Stimulated activated CD4-positive, alpha-beta T cell treated with anti-CD3 and anti-CD28 coated beads, Interleukin-2, amount 100 ng/mL, for 24 hours (primary cell): ENCODE data around the gene IFNG.

Source experiments
- DNase-seq, 2 donors: peaks; one replicate each; pipeline ENCODE4 v3.0.0-alpha.2; 2020

The IFNG gene

GRCh38 chr12:68166317-68166831, 6.8 kb upstream of the IFNG start:
- no peak for DNase-seq

GRCh38 chr12:68163560-68164081, 4.1 kb upstream of the IFNG start:
- DNase-seq: peak in 1 of 2 donors; percentile 26

GRCh38 chr12:68162374-68162773, 2.8 kb upstream of the IFNG start:
- DNase-seq: no peak

GRCh38 chr12:68158432-68158831, 1.1 kb downstream of the IFNG start:
- no peak for DNase-seq

- DNase-seq: peak in 1 of 2 donors; percentile 41
Measured at GRCh38 chr12:68157380-68157779, 2.2 kb downstream of the IFNG start.

GRCh38 chr12:68156636-68157035, 2.9 kb downstream of the IFNG start:
- DNase-seq: no peak

- DNase-seq: no peak
Measured at GRCh38 chr12:68154779-68155178, 4.8 kb downstream of the IFNG start.

DNA sequence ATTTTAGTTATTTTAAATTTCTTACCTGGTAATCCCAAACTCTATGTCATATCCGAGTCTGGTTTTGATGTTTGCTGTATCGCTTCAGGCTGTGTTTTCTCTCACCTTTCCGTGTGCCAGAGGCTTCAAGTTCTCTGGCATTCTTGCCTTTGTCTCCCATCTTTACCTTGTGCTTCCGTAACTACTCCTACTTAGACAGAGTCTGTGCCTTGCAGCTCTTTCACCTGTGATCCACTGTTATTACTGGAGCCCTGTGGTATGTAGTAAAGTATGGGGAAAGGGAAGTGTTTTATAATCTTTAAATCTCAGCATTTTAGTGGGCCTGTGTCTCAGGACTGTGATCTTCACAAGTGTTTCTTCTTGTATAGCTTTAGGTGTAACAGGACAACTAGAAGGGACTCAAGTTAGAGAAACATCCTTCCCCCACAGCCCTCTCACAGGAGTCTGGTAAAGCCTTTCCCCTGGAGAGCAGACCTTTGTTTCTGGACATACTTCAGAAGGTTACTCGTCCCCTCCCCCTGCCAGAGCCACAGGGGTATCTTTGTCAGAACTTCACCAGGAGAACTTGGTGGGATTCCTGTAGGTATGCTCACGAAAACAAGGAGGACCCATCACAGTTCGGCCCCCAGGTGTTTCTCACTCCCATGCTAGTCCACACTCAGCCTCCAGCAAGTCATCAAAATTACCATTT, 11.1 kb downstream of the IFNG start:
- no peak for DNase-seq

DNA sequence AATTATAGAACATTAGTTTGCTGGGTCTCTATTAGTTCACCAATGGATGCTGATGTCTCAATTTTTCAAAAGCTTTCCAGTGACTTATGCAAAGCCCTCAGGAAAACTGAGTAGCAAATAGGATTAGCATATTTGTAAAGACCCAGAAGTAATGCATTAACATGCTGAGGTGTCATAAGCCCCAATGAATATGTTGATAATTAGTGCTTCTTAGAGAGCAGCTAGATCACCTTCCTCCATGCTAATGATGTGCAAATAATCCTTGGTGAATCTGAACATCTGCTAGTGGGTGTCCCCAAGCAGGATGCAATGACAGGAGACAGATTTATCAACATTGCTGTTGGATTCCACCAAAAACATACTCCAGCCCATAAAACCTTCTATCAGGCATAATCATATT, 19.0 kb downstream of the IFNG start:
- DNase-seq: no peak

DNA sequence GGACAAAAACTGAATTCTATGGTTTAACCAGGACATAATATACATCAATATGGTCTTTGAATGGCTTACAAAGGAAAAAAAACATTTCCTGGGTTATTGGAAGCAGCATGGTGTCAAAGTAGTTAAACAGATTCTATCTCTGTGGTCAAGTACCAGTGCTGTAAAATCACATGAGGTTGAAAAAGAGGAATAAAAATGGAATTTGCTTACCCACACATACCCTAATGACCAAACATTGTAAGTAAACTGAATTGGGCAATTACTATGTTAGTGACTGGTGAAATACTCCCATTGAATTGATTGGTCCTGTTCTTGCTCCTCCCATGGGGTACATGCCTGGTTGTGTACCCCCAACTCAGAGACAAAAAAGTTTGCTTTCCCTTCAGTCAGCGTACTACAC, 19.6 kb downstream of the IFNG start:
- DNase-seq: no peak

GRCh38 chr12:68139001-68139400, 20.5 kb downstream of the IFNG start:
- DNase-seq: no peak

DNA sequence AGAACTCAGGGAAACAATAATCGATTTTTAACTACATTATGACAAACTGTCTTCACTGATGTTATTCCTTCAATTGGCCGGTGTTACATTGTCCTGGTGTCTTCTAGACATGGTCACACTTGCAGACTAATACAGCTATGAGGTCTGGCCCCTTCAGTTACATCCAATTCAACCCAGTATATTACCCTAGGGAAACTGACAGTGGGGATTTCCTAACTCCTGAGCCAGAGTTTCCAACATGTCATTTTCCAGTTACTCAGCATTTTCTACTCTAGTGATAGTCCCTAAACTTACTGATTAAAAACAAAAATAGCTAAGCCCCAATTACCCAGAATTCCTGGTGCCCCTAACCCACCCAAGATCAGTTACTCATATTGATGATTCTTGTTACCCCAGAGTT, 21.1 kb downstream of the IFNG start:
- DNase-seq: no peak

GRCh38 chr12:68137335-68137830, 22.2 kb downstream of the IFNG start:
- no peak for DNase-seq

- no peak for DNase-seq
Measured at GRCh38 chr12:68135520-68135919, 24.0 kb downstream of the IFNG start.

DNA sequence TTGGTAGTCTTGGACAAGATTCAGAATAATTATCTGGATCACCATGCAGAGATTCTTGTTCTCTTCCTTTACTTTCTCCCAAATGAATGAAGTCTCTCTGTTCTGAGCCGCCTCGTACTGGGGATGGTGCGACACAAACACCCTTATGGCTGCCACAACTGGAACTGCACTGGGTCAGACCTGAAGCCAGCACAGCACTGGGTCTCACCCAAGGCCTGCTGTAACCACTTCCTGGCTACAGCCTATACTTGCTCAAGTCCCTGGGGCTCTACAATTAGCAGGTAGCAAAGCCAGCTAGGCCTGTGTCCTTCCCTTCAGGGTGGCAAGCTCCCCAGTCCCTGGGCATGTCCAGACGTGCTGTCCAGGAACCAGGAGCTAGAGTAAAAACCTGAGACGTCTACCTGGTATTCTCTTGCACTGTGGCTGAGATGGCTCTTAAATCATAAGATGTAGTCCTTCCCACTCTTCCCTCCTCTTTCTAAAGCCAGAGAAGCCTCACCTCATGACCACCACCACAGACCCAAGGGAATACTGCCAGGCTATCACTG, 27.6 kb downstream of the IFNG start:
- no peak for DNase-seq

GRCh38 chr12:68129979-68130378, 29.6 kb downstream of the IFNG start:
- DNase-seq: no peak

GRCh38 chr12:68122236-68122920, 37.2 kb downstream of the IFNG start:
- DNase-seq: no peak

DNA sequence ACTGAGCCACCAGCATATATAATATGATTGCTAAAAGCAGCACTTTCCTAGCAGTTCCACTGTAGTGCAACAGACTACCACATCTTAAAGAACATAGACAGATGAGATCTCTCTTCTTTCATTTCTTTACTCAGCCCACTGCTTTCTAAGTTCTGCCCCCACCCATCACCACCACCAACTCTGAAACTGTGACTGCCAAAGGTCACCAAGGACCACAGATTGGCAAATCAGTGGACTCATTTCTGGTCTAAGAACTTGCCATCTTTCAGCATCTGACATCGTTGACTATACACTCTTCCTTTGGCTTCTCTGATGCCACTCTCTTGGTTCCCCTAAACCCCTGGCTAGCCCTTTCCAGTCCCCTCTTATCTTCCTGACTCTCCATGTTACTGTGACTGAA, 38.4 kb downstream of the IFNG start:
- DNase-seq: peak; percentile 30 to 37

DNA sequence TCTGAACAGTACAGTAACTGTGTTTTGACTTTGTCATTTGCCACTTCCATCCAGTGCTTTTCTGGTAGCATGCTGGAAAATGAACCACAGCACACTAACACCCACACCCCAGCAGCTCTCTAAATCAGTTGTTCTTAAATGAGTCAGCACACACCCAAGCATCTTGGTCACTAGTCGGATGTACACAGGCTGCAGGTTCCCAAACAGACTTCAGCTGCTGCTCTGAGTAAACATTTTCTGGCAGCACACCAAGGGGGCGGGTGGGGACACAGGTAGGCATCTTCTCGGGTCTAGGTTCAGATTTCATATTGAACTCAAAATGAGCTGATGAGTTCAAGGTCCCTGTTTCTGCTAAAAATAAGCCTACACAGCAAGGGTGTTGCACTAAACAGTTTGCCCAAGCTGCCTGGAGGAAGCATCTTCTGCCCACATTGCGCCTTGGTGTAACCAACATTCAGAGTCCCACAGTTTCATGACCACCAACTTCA, 39.8 kb downstream of the IFNG start:
- peak; percentile 64 to 74 for DNase-seq

DNA sequence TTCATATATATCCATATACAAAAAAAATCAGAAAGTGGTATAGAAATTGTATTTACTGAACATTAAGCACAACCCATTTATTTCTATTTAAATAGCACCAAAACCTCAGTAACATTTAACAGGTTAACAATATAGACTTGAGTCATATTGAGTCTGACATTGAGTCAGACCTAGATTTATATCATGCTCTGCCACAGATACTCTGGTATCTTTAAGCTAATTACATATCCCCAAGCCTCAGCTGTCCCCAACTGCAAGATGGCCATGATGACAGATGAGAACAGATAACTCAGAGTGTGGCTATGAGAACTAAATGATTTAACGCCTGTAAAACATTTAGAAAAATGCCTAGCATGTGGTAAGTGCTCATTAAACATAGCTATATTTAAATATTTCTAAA, 40.3 kb downstream of the IFNG start:
- peak; percentile 17 to 31 for DNase-seq

- DNase-seq: no peak
Measured at GRCh38 chr12:68118096-68118755, 41.3 kb downstream of the IFNG start.

- no peak for DNase-seq
Measured at GRCh38 chr12:68117661-68118060, 41.9 kb downstream of the IFNG start.

DNA sequence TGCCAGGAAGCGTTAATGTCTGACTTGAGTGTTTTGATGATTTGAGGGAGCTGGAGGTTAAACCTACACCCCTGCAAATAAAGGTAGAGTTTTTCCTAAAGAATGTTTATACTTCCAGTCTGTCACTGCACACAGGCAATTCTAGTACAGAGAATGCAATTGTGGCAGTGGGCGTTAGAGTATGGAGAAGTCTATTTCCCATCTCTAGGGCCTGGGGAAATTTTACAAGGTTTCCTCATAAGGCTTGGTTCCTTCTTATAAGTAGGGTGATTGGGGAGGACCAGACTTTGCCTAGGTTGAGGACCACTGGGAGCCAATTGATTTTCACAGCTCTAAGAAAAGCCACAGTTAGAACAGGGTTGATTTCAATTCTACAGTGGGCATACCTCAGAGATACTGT, 44.3 kb downstream of the IFNG start:
- no peak for DNase-seq
